GM12878 (cell line): Measurements from ENCODE around the gene MGME1. TPM values are rescaled to one million over a fixed set of nuclear protein-coding genes. Genes with fewer than 3 reads are reported as not detected.

Experiments
- ATAC-seq: fragments of 200-7000 bp; cut with Tn5 transposase; 3 replicates; pipeline ENCODE4 v1.9.1; 2020; ENCODE audit warnings: mild to moderate bottlenecking, moderate library complexity
- BruUV-seq: library from RNA; stranded (reverse); fragments of 400-500 nt; replicated peaks from 2 replicates; lab custom pipeline; 2021; lab: Mats Ljungman, UMichigan
- CTCF ChIA-PET: fragments of 300-600 bp; sonication (Branson Sonifier 250); formaldehyde crosslinking; extraction: SDS; loops from one replicate; lab custom pipeline; 2021; ENCODE audit warnings: inconsistent platforms; lab: Yijun Ruan, JAX
- POLR2A ChIA-PET: fragments of 350-600 bp; formaldehyde crosslinking; extraction: SDS; loops from one replicate; lab custom pipeline; 2021; ENCODE audit warnings: inconsistent platforms; lab: Charles Lee
- RAD21 ChIA-PET: fragments of 300-600 bp; sonication (Branson Sonifier 250); formaldehyde crosslinking; loops from one replicate; lab custom pipeline; 2023; ENCODE audit warnings: antibody characterized with exemption; ENCODE audit not compliant: unreplicated experiment; lab: Charles Lee
- SMC1A ChIA-PET: fragments of 300-600 bp; sonication (Branson Sonifier 250); formaldehyde crosslinking; loops from one replicate; lab custom pipeline; 2023; ENCODE audit not compliant: unreplicated experiment, uncharacterized antibody; lab: Charles Lee
- DNase-seq: peaks from one replicate; pipeline ENCODE4 v3.0.0-alpha.2; 2011; ENCODE audit warnings: low read depth, low spot score
- FAIRE-seq: peaks from 3 replicates; lab custom pipeline; 2011; peaks lifted over from hg19 to GRCh38; lab: Jason Lieb, UNC
- H2AFZ ChIP-seq: 2 replicates; pipeline ENCODE4 v1.6.0; 2011; ENCODE audit warnings: low read depth, low read length, control low read depth; ENCODE audit not compliant: control insufficient read depth
- H3K27ac ChIP-seq: 2 replicates; pipeline ENCODE4 v1.5.1; 2011; ENCODE audit warnings: control low read depth; ENCODE audit not compliant: control insufficient read depth, insufficient read depth
- H3K27me3 ChIP-seq, 2 experiments: replicated peaks in 1 of 2; 2 replicates each; pipeline versions ENCODE4 v1.6.0 to v1.6.1; 2011; ENCODE audit warnings: low read length in 1 of 2; ENCODE audit not compliant: control insufficient read depth in 2 of 2, insufficient read depth in 2 of 2
- H3K36me3 ChIP-seq, 2 experiments: 2 replicates each; pipeline ENCODE4 v1.5.1; 2011; ENCODE audit warnings: low read length in 1 of 2; ENCODE audit not compliant: control insufficient read depth in 2 of 2, insufficient read depth in 2 of 2
- H3K4me1 ChIP-seq: 2 replicates; pipeline ENCODE4 v1.6.1; 2011; ENCODE audit warnings: mild to moderate bottlenecking, low read length, moderate library complexity, mixed read lengths; ENCODE audit not compliant: control insufficient read depth, insufficient read depth
- H3K4me2 ChIP-seq: 2 replicates; pipeline ENCODE4 v1.6.0; 2011; ENCODE audit warnings: control low read depth; ENCODE audit not compliant: control insufficient read depth, insufficient read depth
- H3K4me3 ChIP-seq: fragments of 200-600 bp; sonication (generic); 2 replicates; pipeline ENCODE4 v1.5.1; 2016
- H3K79me2 ChIP-seq: 2 replicates; pipeline ENCODE4 v1.6.0; 2011; ENCODE audit warnings: low read length; ENCODE audit not compliant: control insufficient read depth, insufficient read depth
- H3K9ac ChIP-seq: 2 replicates; pipeline ENCODE4 v1.8.0; 2011; ENCODE audit warnings: low read length, control low read depth, mixed read lengths; ENCODE audit not compliant: control insufficient read depth, insufficient read depth
- H3K9me3 ChIP-seq: replicated peaks from 3 replicates; pipeline ENCODE4 v1.5.1; 2011; ENCODE audit warnings: mild to moderate bottlenecking, low read length; ENCODE audit not compliant: control insufficient read depth, insufficient read depth
- H4K20me1 ChIP-seq: 2 replicates; pipeline ENCODE4 v1.6.0; 2011; ENCODE audit not compliant: control insufficient read depth, insufficient read depth
- CREM ChIP-seq: IDR thresholded peaks from 2 replicates; pipeline ENCODE4 v1.6.1; 2014; ENCODE audit warnings: antibody characterized with exemption, low read depth
- ETV6 ChIP-seq, 2 experiments: fragments of 450-650 bp in 1 of 2; IDR thresholded peaks in 1 of 2; conservative IDR thresholded peaks in 1 of 2; 2 replicates each; pipeline ENCODE4 v1.6.1; 2014; ENCODE audit warnings: antibody characterized with exemption in 1 of 2, borderline replicate concordance in 1 of 2, low read depth in 1 of 2, mild to moderate bottlenecking in 1 of 2, moderate library complexity in 1 of 2
- GABPA ChIP-seq: IDR thresholded peaks from 2 replicates; pipeline ENCODE4 v1.6.1; 2014; ENCODE audit warnings: antibody characterized with exemption, low read depth, mild to moderate bottlenecking, inconsistent platforms
- LARP7 ChIP-seq: fragments of 450-650 bp; IDR thresholded peaks from 2 replicates; pipeline ENCODE4 v1.6.1; 2017; ENCODE audit warnings: mild to moderate bottlenecking
- NR2C1 ChIP-seq: fragments of 450-650 bp; IDR thresholded peaks from 2 replicates; pipeline ENCODE4 v1.6.1; 2017; ENCODE audit warnings: antibody characterized with exemption, mild to moderate bottlenecking, moderate library complexity
- PAX5 ChIP-seq: IDR thresholded peaks from 2 replicates; pipeline ENCODE4 v1.6.1; 2011; ENCODE audit warnings: low read depth, low read length, borderline replicate concordance
- SMC3 ChIP-seq: IDR thresholded peaks from 2 replicates; pipeline ENCODE4 v1.6.1; 2011; ENCODE audit warnings: low read length, improper control_type of control experiment, borderline replicate concordance
- TARDBP ChIP-seq: IDR thresholded peaks from 2 replicates; pipeline ENCODE4 v1.6.1; 2016; ENCODE audit warnings: borderline replicate concordance
- TCF7 ChIP-seq: IDR thresholded peaks from 2 replicates; pipeline ENCODE4 v1.6.1; 2014; ENCODE audit warnings: antibody characterized with exemption, borderline replicate concordance
- ZNF24 ChIP-seq: fragments of 450-650 bp; IDR thresholded peaks from 2 replicates; pipeline ENCODE4 v1.6.1; 2017; ENCODE audit warnings: antibody characterized with exemption, mild to moderate bottlenecking
- WGBS: methylation state at CpG from one replicate; pipeline ENCODE4 v1.1.6; 2016; ENCODE audit warnings: low lambda C conversion rate; ENCODE audit not compliant: insufficient replicate concordance, insufficient coverage; ENCODE audit errors: missing lambda C conversion rate; 5-methylcytosine and 5-hydroxymethylcytosine counted together
- in situ Hi-C: fragments of 300-500 bp; cut with MboI; formaldehyde crosslinking; loops from 9 replicates; pipeline ENCODE4 v1.14.3; 2018; ENCODE audit warnings: mixed read lengths
- intact Hi-C: fragments of 100-400 bp; cut with micrococcal nuclease; formaldehyde crosslinking; loops from one replicate; pipeline ENCODE4 v1.14.2; 2022; ENCODE audit not compliant: unreplicated experiment
- polyA plus RNA-seq, 11 experiments: library from polyadenylated mRNA; depleted of rRNA in 4 of 11; unstranded in 6 of 11; stranded (reverse) in 5 of 11; fragments of >200 nt; fragmentation: Nextera tagmentation in 4 of 11; fragmentation: Illumina TruSeq in 1 of 11; extraction: Ambion mirVana in 4 of 11; extraction: Trizol in 1 of 11; gene quantifications; 1 replicate in 1 of 11; 2 replicates in 10 of 11; pipeline versions ENCODE4 v1.2.1 to v1.2.3, GENCODE V29; 2011 to 2016; ENCODE audit warnings: inconsistent platforms in 2 of 11, missing spikeins in 2 of 11, low read depth in 1 of 11
- total RNA-seq, 4 experiments: library from RNA; depleted of rRNA in 3 of 4; stranded (reverse); fragments of >200 nt in 3 of 4; fragmentation: Illumina TruSeq in 1 of 4; extraction: Trizol in 1 of 4; gene quantifications; 2 replicates each; pipeline versions ENCODE4 v1.2.1 to v1.2.3, GENCODE V29; 2013 to 2021
- TF ChIP-seq, protein P1 (sequence below): fragments of 150-350 bp; IDR thresholded peaks from 2 replicates; pipeline ENCODE4 v1.6.1; 2014; ENCODE audit warnings: mild to moderate bottlenecking, low read depth, low read length
- TF ChIP-seq, protein P2 (sequence below): IDR thresholded peaks from 2 replicates; pipeline ENCODE4 v1.6.1; 2011; ENCODE audit warnings: borderline replicate concordance, low read depth, mild to moderate bottlenecking, moderate library complexity, low read length; ENCODE audit not compliant: insufficient read depth, poor library complexity, severe bottlenecking
- TF ChIP-seq, protein P3 (sequence below): fragments of 450-650 bp; IDR thresholded peaks from 2 replicates; pipeline ENCODE4 v1.6.1; 2018; ENCODE audit warnings: borderline replicate concordance, mild to moderate bottlenecking; ENCODE audit not compliant: partially characterized antibody
- TF ChIP-seq, protein P4 (sequence below): fragments of 450-650 bp; IDR thresholded peaks from 2 replicates; pipeline ENCODE4 v1.6.1; 2017; ENCODE audit warnings: antibody characterized with exemption, mild to moderate bottlenecking, moderate library complexity

MGME1 gene
- total and polyA plus RNA-seq, 10 of the 15 experiments (the other 5 are each of a cell fraction or from before 2014, with no cell fraction given) = 13.4 to 44.8 (median 30.6) TPM

DNA sequence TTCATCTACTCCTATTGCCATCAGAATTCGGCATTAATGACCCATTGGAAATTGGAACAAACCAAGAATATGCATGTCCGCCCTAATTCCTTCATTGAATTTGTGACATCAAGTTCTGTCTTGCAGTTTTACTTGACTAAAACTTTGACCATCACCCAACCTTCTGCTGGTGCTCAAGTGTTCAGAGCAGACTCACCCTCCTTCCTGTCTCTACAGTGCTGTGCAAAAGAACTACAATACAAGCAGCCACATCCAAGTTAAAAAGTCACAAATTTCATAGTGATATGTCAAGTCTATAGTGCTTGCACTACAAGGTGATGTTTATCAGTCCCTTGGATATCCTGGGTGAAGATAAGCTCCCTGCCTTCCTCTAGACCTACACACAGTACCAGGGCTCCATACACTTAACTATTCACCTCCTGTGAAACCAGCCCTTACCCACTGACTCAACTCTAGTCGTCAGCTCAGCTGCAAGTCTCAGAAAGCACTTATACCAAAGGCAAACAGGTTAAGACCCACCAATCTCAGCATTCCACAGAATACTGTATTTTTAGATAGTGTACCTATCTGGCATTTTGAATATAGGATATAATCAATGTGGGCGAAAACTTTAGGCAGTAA is 23.9 kb upstream of the MGME1 start:
- H3K9ac ChIP-seq = no peak overlapping the region
- H3K4me1 ChIP-seq = peaks cover 25% of the 10 kb centered on the region
- SMC1A ChIA-PET = interaction anchor here (0.7 to 2.8 kb wide), 6 partner anchors 7 to 293 kb away, joined by 3 to 10 read pairs (median 4); no protein-coding TSS in a partner anchor
- DNase-seq = no peak
- no peak overlapping the region for H3K27ac ChIP-seq
- peaks cover 21 to 60% of the 10 kb centered on the region in 2 experiments for H3K36me3 ChIP-seq
- no peaks in the 10 kb centered on the region for H3K9me3 ChIP-seq
- no peak overlapping the region for H2AFZ ChIP-seq
- H3K4me3 ChIP-seq = no peak overlapping the region
- in situ Hi-C loops (loop anchor here (5.0 kb wide), 1 partner anchor 53 kb away; no protein-coding TSS in a partner anchor), intact Hi-C loops (no loop called here)
- H4K20me1 ChIP-seq = peaks cover 5% of the 10 kb centered on the region; the same call in 1 of the 2 replicates
- H3K79me2 ChIP-seq = peaks cover 12% of the 10 kb centered on the region
- no peak overlapping the region for H3K4me2 ChIP-seq
- H3K27me3 ChIP-seq = no peaks in the 10 kb centered on the region
- CTCF ChIA-PET = interaction anchor here (1.3 to 7.1 kb wide), 4 partner anchors 7 to 1143 kb away, joined by 3 to 44 read pairs (median 13); no protein-coding TSS in a partner anchor
- no peak for ATAC-seq
- WGBS = 96% methylated on average over 4 of the region's 4 CpGs
- no peak for FAIRE-seq
- POLR2A ChIA-PET = interaction anchor here (1.0 kb wide), 1 partner anchor 13 kb away, joined by 3 read pairs; no protein-coding TSS in a partner anchor
- RAD21 ChIA-PET = interaction anchor here (1.3 to 1.6 kb wide), 4 partner anchors 11 to 47 kb away, joined by 3 to 5 read pairs (median 3); no protein-coding TSS in a partner anchor
- BruUV-seq = TSS peak; percentile 28
- no peak for TF ChIP-seq ZNF24
- TF ChIP-seq LARP7 = no peak
- TF ChIP-seq, protein P1, sequence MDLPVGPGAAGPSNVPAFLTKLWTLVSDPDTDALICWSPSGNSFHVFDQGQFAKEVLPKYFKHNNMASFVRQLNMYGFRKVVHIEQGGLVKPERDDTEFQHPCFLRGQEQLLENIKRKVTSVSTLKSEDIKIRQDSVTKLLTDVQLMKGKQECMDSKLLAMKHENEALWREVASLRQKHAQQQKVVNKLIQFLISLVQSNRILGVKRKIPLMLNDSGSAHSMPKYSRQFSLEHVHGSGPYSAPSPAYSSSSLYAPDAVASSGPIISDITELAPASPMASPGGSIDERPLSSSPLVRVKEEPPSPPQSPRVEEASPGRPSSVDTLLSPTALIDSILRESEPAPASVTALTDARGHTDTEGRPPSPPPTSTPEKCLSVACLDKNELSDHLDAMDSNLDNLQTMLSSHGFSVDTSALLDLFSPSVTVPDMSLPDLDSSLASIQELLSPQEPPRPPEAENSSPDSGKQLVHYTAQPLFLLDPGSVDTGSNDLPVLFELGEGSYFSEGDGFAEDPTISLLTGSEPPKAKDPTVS = no peak
- no peak for TF ChIP-seq NR2C1
- TF ChIP-seq ETV6 (conservative IDR thresholded peaks at IDR 0.05 in 1 of 2, IDR thresholded peaks at IDR 0.05 in 1 of 2; ENCODE audit: borderline replicate concordance in 1 of 2, low read depth in 1 of 2) = no peak
- TF ChIP-seq SMC3 = no peak
- no peak for TF ChIP-seq GABPA
- TF ChIP-seq, protein P2, sequence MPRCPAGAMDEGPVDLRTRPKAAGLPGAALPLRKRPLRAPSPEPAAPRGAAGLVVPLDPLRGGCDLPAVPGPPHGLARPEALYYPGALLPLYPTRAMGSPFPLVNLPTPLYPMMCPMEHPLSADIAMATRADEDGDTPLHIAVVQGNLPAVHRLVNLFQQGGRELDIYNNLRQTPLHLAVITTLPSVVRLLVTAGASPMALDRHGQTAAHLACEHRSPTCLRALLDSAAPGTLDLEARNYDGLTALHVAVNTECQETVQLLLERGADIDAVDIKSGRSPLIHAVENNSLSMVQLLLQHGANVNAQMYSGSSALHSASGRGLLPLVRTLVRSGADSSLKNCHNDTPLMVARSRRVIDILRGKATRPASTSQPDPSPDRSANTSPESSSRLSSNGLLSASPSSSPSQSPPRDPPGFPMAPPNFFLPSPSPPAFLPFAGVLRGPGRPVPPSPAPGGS = no peak
- no peak for TF ChIP-seq TCF7
- TF ChIP-seq, protein P3, sequence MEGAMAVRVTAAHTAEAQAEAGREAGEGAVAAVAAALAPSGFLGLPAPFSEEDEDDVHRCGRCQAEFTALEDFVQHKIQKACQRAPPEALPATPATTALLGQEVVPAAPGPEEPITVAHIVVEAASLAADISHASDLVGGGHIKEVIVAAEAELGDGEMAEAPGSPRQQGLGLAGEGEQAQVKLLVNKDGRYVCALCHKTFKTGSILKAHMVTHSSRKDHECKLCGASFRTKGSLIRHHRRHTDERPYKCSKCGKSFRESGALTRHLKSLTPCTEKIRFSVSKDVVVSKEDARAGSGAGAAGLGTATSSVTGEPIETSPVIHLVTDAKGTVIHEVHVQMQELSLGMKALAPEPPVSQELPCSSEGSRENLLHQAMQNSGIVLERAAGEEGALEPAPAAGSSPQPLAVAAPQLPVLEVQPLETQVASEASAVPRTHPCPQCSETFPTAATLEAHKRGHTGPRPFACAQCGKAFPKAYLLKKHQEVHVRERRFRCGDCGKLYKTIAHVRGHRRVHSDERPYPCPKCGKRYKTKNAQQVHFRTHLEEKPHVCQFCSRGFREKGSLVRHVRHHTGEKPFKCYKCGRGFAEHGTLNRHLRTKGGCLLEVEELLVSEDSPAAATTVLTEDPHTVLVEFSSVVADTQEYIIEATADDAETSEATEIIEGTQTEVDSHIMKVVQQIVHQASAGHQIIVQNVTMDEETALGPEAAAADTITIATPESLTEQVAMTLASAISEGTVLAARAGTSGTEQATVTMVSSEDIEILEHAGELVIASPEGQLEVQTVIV = no peak
- TF ChIP-seq CREM = no peak
- no peak for TF ChIP-seq PAX5
- no peak for TF ChIP-seq TARDBP
- TF ChIP-seq, protein P4, sequence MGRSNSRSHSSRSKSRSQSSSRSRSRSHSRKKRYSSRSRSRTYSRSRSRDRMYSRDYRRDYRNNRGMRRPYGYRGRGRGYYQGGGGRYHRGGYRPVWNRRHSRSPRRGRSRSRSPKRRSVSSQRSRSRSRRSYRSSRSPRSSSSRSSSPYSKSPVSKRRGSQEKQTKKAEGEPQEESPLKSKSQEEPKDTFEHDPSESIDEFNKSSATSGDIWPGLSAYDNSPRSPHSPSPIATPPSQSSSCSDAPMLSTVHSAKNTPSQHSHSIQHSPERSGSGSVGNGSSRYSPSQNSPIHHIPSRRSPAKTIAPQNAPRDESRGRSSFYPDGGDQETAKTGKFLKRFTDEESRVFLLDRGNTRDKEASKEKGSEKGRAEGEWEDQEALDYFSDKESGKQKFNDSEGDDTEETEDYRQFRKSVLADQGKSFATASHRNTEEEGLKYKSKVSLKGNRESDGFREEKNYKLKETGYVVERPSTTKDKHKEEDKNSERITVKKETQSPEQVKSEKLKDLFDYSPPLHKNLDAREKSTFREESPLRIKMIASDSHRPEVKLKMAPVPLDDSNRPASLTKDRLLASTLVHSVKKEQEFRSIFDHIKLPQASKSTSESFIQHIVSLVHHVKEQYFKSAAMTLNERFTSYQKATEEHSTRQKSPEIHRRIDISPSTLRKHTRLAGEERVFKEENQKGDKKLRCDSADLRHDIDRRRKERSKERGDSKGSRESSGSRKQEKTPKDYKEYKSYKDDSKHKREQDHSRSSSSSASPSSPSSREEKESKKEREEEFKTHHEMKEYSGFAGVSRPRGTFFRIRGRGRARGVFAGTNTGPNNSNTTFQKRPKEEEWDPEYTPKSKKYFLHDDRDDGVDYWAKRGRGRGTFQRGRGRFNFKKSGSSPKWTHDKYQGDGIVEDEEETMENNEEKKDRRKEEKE = no peak
